Spinal cord (tissue), 10 donors: ENCODE results near the gene FOXJ2. TPM values are rescaled to one million over a fixed set of nuclear protein-coding genes. Genes with fewer than 3 reads are reported as not detected.
"Not testable (repeated sequence)": the region's sequence is repeated elsewhere in the genome, so short reads cannot be mapped to it uniquely, and the experiment has no call there.

ENCODE experiments used
- DNase-seq, 6 donors: peaks; one replicate each; pipeline versions ENCODE4 v3.0.0 to v3.0.0-alpha.2; 2013 to 2015; ENCODE audit warnings: low spot score in 6 of 6, low read depth in 4 of 6
- H3K27ac ChIP-seq: one replicate; pipeline ENCODE4 v1.5.1; 2013; ENCODE audit warnings: low read depth, low read length, control low read depth
- H3K27me3 ChIP-seq: one replicate; pipeline ENCODE4 v1.6.1; 2013; ENCODE audit warnings: low read length; ENCODE audit not compliant: control insufficient read depth, insufficient read depth
- H3K36me3 ChIP-seq: one replicate; pipeline ENCODE4 v1.6.1; 2013; ENCODE audit warnings: low read length; ENCODE audit not compliant: control insufficient read depth, insufficient read depth
- H3K4me1 ChIP-seq: one replicate; pipeline ENCODE4 v1.6.1; 2013; ENCODE audit warnings: low read length; ENCODE audit not compliant: control insufficient read depth, insufficient read depth
- H3K4me3 ChIP-seq: one replicate; pipeline ENCODE4 v1.5.1; 2013; ENCODE audit warnings: low read depth, low read length, control low read depth
- H3K9me3 ChIP-seq: one replicate; pipeline ENCODE4 v1.6.1; 2013; ENCODE audit warnings: low read length; ENCODE audit not compliant: control insufficient read depth, insufficient read depth
- WGBS: methylation state at CpG from one replicate; pipeline ENCODE4 v1.1.5; 2013; ENCODE audit warnings: missing lambda C conversion rate; ENCODE audit not compliant: insufficient coverage; 5-methylcytosine and 5-hydroxymethylcytosine counted together
- polyA plus RNA-seq, 2 donors: library from polyadenylated mRNA; unstranded; fragments of 120-200 nt; gene quantifications; one replicate each; pipeline ENCODE4 v1.2.1, GENCODE V29; 2013; ENCODE audit not compliant: insufficient read length in 2 of 2
- total RNA-seq, 2 donors: library from RNA; depleted of rRNA in 1 of 2; stranded (reverse); fragments of 120-200 nt in 1 of 2; fragments of >200 nt in 1 of 2; gene quantifications; one replicate each; pipeline versions ENCODE4 v1.2.3 to v1.2.4, GENCODE V29; 2013 to 2014
- donor health status: healthy.

Gene FOXJ2
- total and polyA plus RNA-seq, 4 donors, result 9.5 to 18.7 (median 14.7) TPM

- WGBS, result 93% methylated on average over 2 of the region's 7 CpGs
- no peak overlapping the region for H3K4me3 ChIP-seq
- peaks cover 47% of the 10 kb centered on the region for H3K36me3 ChIP-seq
- H3K9me3 ChIP-seq, result no peaks in the 10 kb centered on the region
- no peaks in the 10 kb centered on the region for H3K4me1 ChIP-seq
- DNase-seq, result no peak
- no peak overlapping the region for H3K27ac ChIP-seq
- no peaks in the 10 kb centered on the region for H3K27me3 ChIP-seq
Observed at GRCh38 chr12:8052679-8053078, 20.2 kb downstream of the FOXJ2 start.

DNA sequence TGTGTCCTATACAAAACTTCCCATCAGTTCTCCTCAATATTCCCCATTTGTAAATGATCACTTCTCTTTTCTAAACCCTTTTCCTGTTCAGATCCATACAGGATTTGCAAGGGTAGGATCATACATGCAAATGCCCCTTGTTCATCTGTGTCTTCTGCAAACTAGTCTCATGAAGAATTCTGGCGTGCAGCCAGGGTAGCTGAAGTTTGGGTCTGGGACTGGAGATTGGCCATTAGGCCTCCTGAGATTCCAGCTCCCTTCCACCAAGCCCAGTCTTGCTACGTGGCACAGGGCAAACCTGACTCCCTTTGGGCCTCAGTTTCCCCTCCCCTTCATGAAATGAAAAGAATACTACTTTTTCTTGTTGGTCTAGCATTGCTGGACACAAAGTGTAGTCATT lies 22.3 kb downstream of the FOXJ2 start:
- 100% methylated on average over 1 of the region's 2 CpGs for WGBS
- Histone ChIP-seq H3K27me3 (no peaks in the 10 kb centered on the region), H3K9me3 (no peaks in the 10 kb centered on the region), H3K36me3 (peaks cover 31% of the 10 kb centered on the region), H3K27ac (no peak overlapping the region), H3K4me3 (no peak overlapping the region), H3K4me1 (no peaks in the 10 kb centered on the region)
- DNase-seq, result no peak

DNA sequence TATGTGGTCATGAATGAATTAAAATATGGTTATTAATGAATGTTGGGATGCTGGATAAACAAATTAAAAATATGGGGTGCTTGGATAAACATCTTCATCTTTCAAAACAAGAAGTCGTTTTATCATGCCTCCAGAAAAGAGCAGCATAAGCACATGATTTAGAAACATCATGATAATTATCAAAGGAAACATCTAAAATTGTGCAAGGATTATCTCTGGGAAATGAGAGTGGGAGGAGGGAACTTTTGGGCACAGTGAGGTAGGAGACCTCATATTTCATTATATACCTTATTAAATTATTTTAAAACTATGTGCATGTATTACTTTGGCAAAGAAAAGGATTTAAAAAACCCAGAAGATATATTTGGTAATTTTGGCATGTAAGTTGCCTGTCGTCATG lies 24.8 kb downstream of the FOXJ2 start:
- no peaks in the 10 kb centered on the region for H3K4me1 ChIP-seq
- no peak for DNase-seq
- H3K36me3 ChIP-seq, result peaks cover 10% of the 10 kb centered on the region
- no CpG with 5 or more reads among the region's 2 CpGs for WGBS
- H3K4me3 ChIP-seq, result no peak overlapping the region
- H3K27me3 ChIP-seq, result no peaks in the 10 kb centered on the region
- no peak overlapping the region for H3K27ac ChIP-seq
- H3K9me3 ChIP-seq, result no peaks in the 10 kb centered on the region

DNA sequence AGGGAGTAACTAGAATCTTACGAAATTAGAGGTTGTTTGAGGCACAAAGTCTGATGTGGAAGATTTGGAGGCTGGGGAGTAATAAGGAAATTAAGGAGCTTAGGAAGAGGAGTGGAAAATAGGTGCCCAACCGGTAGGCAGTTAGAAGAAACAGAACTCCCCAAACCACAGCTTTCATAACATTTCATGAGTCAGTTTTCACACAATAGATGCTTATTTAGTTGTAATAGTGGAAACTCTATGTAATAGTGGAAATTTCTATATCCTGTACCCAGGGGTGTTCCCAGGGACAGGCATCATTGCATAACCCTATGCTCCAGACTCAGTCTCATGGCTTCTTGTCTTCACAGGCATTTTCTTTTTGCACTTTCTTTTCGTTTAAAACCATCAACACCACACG lies 25.3 kb downstream of the FOXJ2 start:
- Histone ChIP-seq H3K9me3 (no peaks in the 10 kb centered on the region), H3K4me3 (no peak overlapping the region), H3K27ac (no peak overlapping the region), H3K27me3 (no peaks in the 10 kb centered on the region), H3K4me1 (no peaks in the 10 kb centered on the region), H3K36me3 (peaks cover 6% of the 10 kb centered on the region)
- no peak for DNase-seq
- 60% methylated on average over 1 of the region's 4 CpGs for WGBS

- H3K27me3 ChIP-seq, result no peaks in the 10 kb centered on the region
- H3K27ac ChIP-seq, result no peak overlapping the region
- no peaks in the 10 kb centered on the region for H3K4me1 ChIP-seq
- WGBS, result no CpG with 5 or more reads among the region's 6 CpGs
- no peaks in the 10 kb centered on the region for H3K9me3 ChIP-seq
- H3K4me3 ChIP-seq, result no peak overlapping the region
- DNase-seq, result no peak
- peaks cover 3% of the 10 kb centered on the region for H3K36me3 ChIP-seq
Observed at GRCh38 chr12:8058506-8058905, 26.0 kb downstream of the FOXJ2 start.

DNA sequence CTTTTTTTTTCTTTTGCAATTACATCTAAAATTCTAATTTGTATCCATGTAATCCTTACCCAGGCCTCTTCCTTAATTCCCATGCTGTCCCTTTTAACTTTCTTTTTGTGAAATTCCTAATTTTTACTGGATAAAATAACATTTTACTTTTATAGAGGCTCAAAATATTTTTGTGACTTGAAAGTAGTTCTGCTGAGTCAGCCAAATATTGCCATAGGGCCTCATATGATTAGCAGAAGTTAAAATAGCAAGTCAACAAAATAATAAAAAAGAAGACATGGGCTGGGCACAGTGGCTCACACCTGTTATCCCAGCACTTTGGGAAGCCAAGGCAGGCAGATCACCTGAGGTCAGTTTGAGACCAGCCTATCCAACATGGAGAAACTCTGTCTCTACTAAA lies 31.6 kb downstream of the FOXJ2 start:
- Histone ChIP-seq H3K4me1 (no peaks in the 10 kb centered on the region), H3K4me3 (no peak overlapping the region), H3K9me3 (no peaks in the 10 kb centered on the region), H3K27me3 (no peaks in the 10 kb centered on the region), H3K36me3 (no peaks in the 10 kb centered on the region), H3K27ac (no peak overlapping the region)
- DNase-seq, result no peak

GRCh38 chr12:8065991-8066594 lies 33.6 kb downstream of the FOXJ2 start, which contains the start of gene C3AR1:
TSS of gene C3AR1 (minus strand) at chr12:8066359. CDS start at chr12:8060185, 6,174 bp downstream.
- no peaks in the 10 kb centered on the region for H3K4me1 ChIP-seq
- H3K9me3 ChIP-seq, result no peaks in the 10 kb centered on the region
- H3K27me3 ChIP-seq, result no peaks in the 10 kb centered on the region
- WGBS, result 50% methylated on average over 1 of the region's 2 CpGs
- DNase-seq, result peak in 1 of 6 donors; percentile 10
- H3K4me3 ChIP-seq, result no peak within 1 kb of the TSS
- no peaks in the 10 kb centered on the region for H3K36me3 ChIP-seq
- H3K27ac ChIP-seq, result no peak within 1 kb of the TSS

DNA sequence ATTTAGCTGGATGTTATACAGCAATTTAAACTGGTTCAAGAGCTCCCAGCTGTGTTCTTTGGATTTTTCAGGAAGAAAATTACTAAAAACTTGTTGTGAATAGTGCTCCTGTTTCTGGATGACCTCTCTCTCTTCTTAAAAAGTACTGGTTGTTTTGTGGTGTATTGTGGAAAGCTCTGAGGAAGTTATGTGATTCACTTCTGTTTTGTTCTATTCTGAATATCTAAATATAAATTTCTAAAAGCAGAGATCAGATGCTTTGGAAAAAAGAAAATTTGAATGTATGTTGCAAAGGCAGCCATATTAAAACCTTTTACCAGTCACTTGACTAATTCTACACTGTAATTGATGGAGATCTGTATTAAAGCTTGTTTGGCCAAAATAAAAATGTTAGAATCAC lies 37.1 kb downstream of the FOXJ2 start:
- H3K27ac ChIP-seq, result no peak overlapping the region
- no peaks in the 10 kb centered on the region for H3K4me1 ChIP-seq
- H3K27me3 ChIP-seq, result no peaks in the 10 kb centered on the region
- no peak overlapping the region for H3K4me3 ChIP-seq
- no peaks in the 10 kb centered on the region for H3K36me3 ChIP-seq
- H3K9me3 ChIP-seq, result no peaks in the 10 kb centered on the region
- DNase-seq, result no peak

GRCh38 chr12:8071820-8072219 lies 39.3 kb downstream of the FOXJ2 start:
- not testable (repeated sequence) for H3K27ac ChIP-seq, DNase-seq, H3K9me3 ChIP-seq, H3K4me3 ChIP-seq, H3K4me1 ChIP-seq, H3K27me3 ChIP-seq, H3K36me3 ChIP-seq
- no CpG with 5 or more reads among the region's 3 CpGs for WGBS

DNA sequence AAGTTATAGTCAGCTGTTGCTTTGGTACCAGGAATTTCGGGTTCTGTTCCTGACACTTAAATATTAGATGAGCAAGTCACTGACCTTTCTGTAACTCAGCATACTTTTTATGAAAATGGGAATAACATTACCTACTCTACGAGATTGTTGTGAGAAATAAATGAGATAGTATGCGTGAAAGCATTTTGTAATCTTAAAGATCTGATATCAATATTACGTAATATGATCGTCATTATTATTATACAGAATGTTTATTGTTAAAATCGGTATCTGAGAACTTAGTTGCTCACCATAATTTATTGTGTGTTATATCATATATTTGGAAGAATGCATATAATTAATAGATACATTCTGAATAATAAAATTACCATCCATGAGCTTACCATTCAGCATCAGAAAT lies 43.4 kb downstream of the FOXJ2 start:
- no peak for DNase-seq

More for the DNA sequence above, 43.4 kb downstream of the FOXJ2 start:
- Histone ChIP-seq H3K27ac (no peak overlapping the region), H3K9me3 (no peaks in the 10 kb centered on the region), H3K36me3 (no peaks in the 10 kb centered on the region), H3K27me3 (no peaks in the 10 kb centered on the region), H3K4me3 (no peak overlapping the region), H3K4me1 (no peaks in the 10 kb centered on the region)
- no CpG with 5 or more reads among the region's 6 CpGs for WGBS
